ENCODE data around the gene HADH.
A peak's percentile ranks its signal among the peaks of the same experiment; 100 is the strongest.
"Not testable (repeated sequence)": the region's sequence is repeated elsewhere in the genome, so short reads cannot be mapped to it uniquely, and the experiment has no call there.

The HADH gene

DNA sequence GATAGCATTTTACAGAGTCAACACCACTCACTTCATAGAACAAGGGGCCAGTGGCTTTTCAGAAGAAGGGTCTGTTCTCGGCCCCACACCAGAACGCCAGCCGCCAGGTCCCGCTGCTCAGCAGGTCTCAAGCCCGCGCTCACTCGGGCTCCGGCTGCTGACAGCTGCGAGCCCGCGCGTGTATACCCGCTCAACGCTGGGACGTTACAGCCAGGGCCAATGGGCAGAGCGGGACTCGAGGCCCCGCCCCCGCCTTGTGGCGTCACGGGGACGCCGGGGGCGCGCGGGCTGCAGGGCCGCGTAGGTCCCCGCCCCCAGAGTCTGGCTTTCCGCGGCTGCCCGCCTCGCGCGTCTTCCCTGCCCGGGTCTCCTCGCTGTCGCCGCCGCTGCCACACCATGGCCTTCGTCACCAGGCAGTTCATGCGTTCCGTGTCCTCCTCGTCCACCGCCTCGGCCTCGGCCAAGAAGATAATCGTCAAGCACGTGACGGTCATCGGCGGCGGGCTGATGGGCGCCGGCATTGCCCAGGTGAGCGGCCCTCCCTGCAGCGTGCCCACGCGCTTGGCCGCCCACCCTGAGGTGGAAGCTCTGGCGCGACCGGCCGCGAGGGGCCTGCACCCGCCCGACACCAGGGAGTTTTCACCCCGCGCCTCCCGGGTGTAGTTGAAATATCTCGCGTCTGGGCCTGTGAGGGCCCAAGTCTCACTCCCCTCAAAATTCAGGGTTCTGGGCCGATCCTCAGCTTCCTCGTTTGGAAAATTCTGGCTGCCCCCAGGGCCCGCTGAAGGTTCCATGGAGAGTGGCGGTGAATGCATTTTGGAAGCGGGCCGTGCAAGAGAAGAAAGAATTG lies at the start of gene HADH:
HADH (plus strand) TSS at position 353 of the 850 bp plus-strand sequence; CDS start at position 397, 44 bp downstream.
- peak; percentile 94 for DNase-seq

DNA sequence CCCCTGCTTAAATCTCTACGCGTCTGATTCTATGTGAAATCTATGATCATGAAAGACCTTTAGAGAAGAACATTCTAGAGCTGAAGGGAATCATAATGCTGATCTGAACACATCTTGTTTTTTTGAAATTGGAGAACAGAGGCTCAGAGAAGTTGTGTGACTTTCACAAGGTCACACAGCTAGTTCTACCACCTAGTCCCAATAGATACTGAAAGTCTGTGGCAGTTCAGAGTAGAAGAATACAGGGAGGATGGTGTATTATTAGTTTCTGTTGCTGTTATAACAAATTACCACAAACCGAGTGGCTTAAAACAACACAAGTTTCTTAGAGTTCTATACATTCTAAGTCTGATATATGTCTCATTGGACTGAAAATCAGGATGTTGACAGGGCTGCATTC lies 43.9 kb upstream of the HADH start:
- DNase-seq, result no peak

DNA sequence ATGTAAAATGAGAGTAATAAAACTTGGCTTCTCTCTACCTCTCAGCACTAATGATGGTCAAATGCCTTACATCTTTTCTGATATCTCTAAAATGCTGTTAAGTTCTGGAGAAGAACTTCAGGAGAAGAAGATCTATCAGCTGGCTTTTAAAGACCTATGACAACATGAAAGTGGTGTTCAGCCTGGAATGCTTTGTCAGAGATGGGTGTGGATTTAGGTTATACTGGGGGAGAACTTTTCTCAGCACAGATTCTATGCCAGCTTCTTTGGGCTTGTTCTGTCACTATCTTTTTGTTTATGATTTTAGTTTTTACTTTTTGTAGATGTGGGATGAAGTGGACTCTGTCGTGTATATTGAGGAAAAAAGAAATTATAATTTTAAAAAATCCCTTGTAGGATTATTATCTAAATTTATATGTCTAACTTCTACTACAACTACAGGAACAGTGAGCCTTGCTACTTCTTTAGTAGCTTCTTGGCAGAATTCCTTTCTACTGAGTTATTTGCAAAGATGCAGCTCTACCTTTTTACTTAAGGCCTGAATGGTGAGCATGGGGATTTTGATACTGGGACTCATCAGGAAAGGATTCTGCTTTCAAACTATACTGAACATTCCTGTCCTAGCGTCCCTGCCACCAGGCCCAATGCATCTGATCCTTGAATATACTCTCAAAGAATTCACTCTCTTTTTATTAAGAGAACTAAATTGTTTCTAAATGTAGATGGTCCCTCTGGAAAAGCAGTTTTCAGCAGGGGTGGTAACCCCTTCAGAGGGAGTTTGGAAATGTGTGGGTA lies 38.7 kb upstream of the HADH start:
- no peak for DNase-seq

DNA sequence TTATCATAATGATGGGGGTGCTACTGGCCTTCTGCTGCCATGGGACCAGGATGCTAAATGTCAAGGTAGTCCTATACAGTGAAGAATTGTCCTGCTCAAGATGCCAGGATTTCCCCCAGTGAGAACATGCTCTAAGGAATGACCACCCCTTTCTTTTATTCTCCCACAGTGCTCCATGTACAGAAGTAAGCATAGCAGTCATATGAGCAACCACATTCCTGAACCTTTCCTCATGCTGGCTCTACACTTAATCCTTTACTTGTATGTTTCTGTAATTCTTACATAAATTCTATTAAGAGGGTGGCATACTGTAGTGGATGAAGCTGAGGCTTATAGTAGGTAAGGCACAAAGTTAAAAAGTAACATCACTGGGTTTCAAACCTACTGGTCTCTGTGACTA lies 38.1 kb upstream of the HADH start:
- DNase-seq, result no peak

DNA sequence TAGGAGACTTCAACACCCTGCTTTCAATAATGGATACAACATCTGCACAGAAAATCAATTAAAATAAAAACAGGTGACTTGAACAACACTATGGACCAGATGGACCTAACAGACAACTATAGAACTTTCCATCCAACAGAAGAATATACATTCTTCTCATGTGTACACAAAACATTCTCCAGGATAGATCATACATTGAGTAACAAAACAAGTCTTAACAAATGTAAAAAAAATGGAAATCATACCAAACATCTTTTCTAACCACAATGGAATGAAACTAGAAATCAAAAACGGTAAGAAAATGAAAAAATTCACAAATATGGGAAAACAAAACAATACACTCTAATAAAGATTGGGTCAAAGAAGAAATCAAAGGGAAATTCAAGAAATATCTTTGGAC lies 33.7 kb upstream of the HADH start:
- DNase-seq, result no peak

GRCh38 chr4:107966903-107967302 lies 22.8 kb upstream of the HADH start:
- DNase-seq, result no peak

GRCh38 chr4:107967519-107967918 lies 22.2 kb upstream of the HADH start:
- DNase-seq, result not testable (repeated sequence)

DNA sequence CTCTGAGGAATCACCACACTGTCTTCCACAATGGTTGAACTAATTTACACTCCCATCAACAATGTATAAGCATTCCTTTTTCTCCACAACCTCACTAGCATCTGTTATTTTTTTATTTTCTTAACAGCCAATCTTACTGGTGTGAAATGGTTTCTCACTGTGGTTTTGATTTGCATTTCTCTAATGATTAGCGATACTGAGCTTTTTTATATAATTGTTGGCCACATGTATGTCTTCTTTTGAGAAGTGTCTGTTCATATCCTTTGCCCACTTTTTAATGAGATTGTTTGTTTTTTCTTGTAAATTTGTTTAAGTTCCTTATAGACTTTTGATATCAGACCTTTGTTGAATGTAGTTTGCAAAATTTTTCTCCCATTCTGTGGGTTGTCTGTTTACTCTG lies 21.8 kb upstream of the HADH start:
- DNase-seq, result not testable (repeated sequence)

DNA sequence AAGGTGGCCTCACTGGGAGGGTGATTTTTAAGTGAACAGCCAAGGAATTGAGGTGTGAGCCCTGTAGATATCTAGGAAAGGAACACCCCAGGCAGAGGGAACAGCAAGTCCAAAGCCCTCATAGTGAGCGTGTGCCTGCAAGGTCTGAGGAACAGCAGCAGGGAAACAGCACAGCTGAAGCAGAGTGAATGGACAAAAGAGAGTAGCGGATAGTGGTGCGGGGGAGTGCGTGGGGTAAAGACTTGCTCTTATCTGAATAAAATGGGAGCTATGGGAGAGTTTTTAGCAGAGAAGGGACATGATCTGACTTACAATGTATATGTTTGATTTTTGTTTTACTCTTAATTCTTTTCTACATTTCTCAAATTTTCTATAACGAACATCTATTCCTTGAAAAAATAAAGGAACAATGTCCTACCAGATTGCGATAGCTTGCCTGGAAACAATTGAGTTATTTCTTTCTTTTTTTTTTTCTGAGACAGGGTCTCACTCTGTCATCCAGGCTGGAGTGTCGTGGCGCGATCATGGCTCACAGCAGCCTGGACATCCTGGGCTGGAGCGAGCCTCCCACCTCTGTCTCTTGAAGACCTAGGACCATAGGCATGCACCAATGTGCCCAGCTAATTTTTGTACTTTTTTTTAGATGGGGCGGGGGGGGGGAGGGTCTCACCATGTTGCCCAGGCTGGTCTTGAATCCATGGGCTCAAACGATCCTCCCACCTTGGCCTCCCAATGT lies 19.5 kb upstream of the HADH start:
- no peak for DNase-seq

DNA sequence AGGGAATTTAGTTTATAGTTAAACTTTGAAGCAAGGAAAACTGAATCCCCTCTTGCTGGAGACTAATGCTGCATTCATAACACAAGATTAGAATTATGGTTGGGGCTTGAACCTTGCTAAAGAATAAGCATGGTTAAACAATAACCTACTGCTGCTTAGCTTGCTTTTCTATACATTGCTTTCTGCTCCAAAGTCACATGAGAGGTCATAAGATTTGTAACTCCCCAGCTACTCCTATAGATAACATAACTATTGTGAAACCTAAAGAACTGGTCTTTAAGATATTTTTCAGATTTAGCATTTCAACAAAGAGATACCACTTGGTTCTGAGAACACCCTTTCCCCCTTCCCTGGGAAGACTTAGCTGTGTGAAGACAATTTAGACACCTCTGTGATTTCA lies 17.1 kb upstream of the HADH start:
- no peak for DNase-seq

DNA sequence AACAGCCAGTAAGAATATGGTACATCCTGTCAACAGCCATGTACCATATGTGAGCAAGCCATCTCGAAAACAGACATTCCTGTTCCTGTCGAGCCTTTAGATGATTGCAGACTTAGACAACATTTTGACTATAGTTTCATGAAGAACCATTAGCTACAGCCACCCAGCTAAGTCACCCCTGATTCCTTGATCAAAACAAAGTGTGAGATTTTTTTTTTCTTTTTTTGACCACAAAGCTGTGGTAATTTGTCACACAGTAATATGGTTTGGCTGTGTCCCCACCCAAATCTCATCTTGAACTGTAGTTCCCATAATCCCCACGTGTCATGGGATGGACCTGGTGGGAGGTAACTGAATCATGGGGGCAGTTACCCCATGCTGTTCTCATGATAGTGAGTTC lies 15.2 kb upstream of the HADH start:
- no peak for DNase-seq

DNA sequence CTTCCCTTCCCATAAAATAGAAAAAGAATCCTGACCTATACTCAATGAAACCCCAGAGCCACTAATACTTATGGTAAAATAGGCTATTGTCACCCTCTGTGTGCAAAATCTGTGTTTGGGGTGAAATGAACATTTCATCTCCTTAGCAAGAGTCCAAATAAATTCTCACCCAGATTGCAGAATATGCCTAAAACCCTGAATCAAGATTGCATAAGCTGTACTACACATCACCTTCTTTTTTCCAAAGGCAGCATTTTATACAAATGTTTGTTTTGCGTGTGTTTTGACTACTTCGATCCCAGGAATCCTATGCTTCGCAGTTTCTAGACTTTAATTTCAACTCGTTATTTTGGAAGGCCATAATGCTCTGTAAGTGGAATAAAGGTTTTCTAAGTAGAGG lies 12.2 kb upstream of the HADH start:
- no peak for DNase-seq

DNA sequence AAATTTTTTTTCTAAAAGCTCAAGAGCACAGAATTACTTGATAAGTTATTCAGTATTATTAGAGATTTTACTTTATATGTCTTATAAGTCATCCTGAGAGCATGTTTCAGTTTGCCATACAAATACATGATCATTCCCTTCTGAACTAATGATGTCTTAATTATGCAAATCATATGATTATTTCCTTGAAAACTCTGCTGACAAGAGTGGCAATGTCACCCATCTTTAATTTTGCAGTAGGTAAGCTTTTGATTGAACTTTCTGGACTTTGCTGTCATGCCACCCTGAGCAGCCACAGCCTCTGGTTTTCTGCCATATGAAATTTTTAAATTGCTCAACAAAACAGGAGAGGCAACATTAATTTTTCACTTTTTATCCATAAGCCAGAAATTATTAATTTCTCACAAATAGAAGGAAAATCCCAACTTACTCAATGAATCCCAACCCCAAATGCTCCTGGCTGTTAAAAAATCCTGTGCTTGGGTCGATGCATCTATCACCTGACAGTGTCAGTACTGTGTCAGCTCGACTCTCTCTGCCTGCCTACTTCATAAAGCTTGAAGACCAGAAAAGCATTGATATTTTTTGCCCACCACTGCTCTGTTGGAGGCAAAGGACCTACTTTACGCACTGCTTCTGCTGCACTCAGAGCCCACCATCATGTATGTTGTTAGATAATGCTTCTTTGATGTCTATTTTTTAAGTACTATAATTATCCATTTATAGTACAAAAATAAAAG lies 11.6 kb upstream of the HADH start:
- no peak for DNase-seq

- DNase-seq, result no peak
These were observed 10.8 kb upstream of the HADH start for GRCh38 chr4:107978716-107979451.

DNA sequence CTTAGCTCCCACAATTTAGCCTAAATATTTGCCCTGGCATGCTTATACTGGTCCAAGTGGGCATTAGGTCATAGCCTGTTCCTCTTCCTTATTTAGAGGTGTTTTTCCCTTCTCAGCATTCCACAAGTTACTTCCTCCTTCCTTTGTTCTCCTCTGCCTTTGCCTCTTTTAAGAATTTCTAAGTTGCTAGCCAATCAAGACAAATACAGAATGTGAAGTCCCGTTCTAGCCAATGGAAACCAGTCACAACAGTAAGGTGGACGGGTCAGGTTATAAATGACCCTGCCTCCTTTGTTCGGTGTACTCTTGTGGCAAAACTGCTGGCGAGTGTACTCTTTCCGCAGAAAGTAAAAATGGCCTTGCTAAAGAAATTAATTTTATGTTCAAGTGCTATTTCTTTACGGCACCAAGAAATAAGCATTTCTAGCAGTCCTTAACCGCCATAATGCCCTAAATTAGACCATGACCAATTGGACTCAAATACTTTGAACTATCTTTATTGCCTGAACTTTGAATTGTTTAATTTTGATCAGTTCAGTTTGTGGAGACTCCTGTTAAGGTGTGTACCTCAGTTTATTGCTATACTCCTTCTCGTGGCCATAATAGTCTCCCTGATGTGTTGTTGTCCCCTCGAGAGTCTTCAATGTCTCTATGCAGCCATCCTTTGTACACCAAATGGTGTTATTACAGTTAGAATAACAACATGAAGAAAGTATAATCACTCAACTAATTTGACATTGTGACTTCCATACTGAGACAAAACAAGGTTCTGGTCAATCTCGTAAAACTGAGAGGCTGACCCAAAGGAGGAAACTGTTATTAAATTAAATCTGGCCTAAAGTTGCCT lies 1.6 kb upstream of the HADH start:
- no peak for DNase-seq

- no peak for DNase-seq
These were observed 990 bp upstream of the HADH start for GRCh38 chr4:107988763-107989035.

DNA sequence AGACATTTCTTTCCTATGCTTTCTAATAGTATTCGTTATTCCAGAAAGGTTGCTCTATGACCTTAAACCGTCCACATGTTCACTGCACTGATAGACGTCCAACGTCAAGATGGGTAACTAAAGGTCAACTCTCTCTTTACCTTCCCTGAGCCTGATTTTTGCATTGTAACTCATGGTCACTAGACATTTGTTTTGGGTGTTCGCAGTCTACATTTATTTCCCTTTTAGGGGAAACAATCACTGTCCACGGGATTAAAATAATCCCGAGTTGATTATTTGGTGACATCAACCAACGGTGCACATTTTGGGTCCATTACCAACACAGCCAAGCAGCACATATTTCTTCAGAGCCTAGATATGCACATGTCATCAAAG lies 540 bp upstream of the HADH start:
- DNase-seq, result no peak

DNA sequence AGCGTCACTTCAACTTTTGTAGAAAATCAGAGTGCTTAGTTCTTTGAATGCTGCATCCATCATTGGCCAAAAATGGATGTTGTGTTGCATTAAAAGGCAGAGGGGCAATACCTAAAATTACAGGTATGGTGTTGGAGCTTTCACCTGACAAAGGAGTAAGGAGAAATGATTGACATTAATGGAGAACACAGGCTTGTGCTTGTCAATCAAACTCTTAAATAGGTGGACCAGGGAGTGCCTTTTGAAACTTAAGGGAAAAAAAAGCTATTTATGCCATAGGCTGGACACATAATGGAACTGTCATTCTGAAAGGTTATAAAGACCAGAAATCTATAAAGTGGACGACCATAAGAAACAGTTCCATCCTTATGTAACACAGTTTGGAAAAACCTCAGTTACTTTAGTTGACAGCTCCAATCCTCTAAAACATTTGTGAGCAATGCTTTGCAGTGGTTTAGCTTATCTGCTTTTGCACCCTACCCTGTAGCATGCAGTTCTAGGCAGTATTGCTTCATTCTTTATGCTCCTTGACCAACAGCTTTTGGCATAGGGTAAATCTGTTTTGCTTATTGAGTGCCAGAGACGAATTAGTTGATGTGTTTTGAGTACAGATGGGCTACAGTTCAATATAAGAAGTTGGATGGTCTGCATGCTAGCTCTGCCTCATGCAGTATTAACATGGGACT lies 2.4 kb downstream of the HADH start:
- no peak for DNase-seq

DNA sequence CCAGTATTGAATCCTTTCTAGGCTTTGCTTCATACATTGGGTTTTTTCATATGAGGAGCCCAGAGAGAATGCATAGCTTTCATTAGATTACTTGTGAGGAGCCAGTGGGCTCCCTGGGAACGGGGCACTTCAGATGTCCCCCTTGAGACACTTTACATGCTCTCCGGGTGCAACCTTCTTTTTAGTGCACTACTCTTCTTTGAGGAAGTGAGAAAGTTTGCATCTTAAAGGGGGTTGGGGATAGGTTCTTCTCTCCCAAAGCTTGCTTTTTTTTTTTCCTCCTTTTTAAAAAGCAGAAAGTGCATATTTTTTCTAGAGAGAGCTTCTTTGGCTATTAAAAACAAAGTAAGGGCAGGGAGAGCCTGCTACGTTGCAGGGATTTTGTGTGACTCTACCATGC lies 4.3 kb downstream of the HADH start:
- DNase-seq, result no peak

DNA sequence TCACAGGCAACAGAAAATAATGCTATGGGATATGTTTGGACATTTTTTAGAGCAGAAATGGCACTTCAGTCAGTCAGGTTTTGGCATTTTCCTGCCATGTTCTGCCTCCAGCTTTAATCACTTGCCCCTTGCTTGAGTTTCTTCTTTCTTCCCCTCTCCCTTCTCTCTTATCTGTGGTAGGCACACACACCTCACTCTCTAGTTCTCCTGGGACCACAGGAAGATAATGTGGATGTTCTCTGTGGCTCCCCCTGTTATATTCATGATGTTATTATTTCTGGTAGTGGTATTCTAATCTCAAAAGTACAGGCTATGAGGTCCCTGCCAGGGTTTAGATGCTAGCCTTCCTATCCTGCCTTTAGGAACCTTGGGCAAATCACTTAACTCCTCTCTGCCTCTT lies 5.2 kb downstream of the HADH start:
- no peak for DNase-seq

Data from CD4-positive, alpha-beta T cell treated with Interleukin-10 for 1 hour (primary cell).